ENCODE data around the gene MARS1.
"Not testable (repeated sequence)": the region's sequence is repeated elsewhere in the genome, so short reads cannot be mapped to it uniquely, and the experiment has no call there.

Gene MARS1

GRCh38 chr12:57487597-57488401, at the start of gene MARS1:
Gene MARS1, plus strand, starts transcription at chr12:57488068. Its CDS starts 23 bp downstream, at chr12:57488091.
- DNase-seq = peak; percentile 88 to 96

GRCh38 chr12:57438400-57438799, 49.5 kb upstream of the MARS1 start:
- no peak for DNase-seq

GRCh38 chr12:57439762-57440266, 48.1 kb upstream of the MARS1 start:
- no peak for DNase-seq

- DNase-seq = not testable (repeated sequence)
These were observed 46.5 kb upstream of the MARS1 start for GRCh38 chr12:57441393-57441792.

- DNase-seq = no peak
These were observed 45.9 kb upstream of the MARS1 start for GRCh38 chr12:57441846-57442427.

GRCh38 chr12:57444337-57444736, 43.5 kb upstream of the MARS1 start:
- not testable (repeated sequence) for DNase-seq

GRCh38 chr12:57444744-57445143, 43.1 kb upstream of the MARS1 start:
- DNase-seq = no peak

GRCh38 chr12:57446292-57446960, 41.4 kb upstream of the MARS1 start:
- no peak for DNase-seq

GRCh38 chr12:57448669-57449068, 39.2 kb upstream of the MARS1 start:
- no peak for DNase-seq

GRCh38 chr12:57449375-57449774, 38.5 kb upstream of the MARS1 start:
- no peak for DNase-seq

- no peak for DNase-seq
These were observed 37.8 kb upstream of the MARS1 start for GRCh38 chr12:57450057-57450456.

- DNase-seq = no peak
These were observed 36.6 kb upstream of the MARS1 start for GRCh38 chr12:57451233-57451778.

- DNase-seq = no peak
These were observed 35.5 kb upstream of the MARS1 start for GRCh38 chr12:57452181-57452936.

- peak; percentile 20 to 45 for DNase-seq
These were observed 34.8 kb upstream of the MARS1 start for GRCh38 chr12:57452937-57453509.

- DNase-seq = no peak
These were observed 33.7 kb upstream of the MARS1 start for GRCh38 chr12:57454213-57454565.

GRCh38 chr12:57454566-57455373, 33.1 kb upstream of the MARS1 start, which contains the start of gene INHBE:
Gene INHBE, plus strand, starts transcription at chr12:57455307. Its CDS starts 230 bp downstream, at chr12:57455537.
- DNase-seq = peak; percentile 70 to 72

- peak in 1 of 2 experiments; percentile 13 for DNase-seq
These were observed 32.3 kb upstream of the MARS1 start for GRCh38 chr12:57455374-57456144.

GRCh38 chr12:57456145-57456700, 31.6 kb upstream of the MARS1 start:
- peak in 1 of 2 experiments; percentile 49 for DNase-seq

GRCh38 chr12:57456737-57457490, 31.0 kb upstream of the MARS1 start:
- DNase-seq = no peak

All from NCI-H187 (cell line).